SK-N-SH (cell line): ENCODE data around the gene AGAP1. TPM values are rescaled to one million over a fixed set of nuclear protein-coding genes. Genes with fewer than 3 reads are reported as not detected.

Source experiments
- CTCF ChIA-PET: fragments of 300-600, 350-600 bp; formaldehyde crosslinking; extraction: SDS; loops from one replicate; lab custom pipeline; 2021; lab: Yijun Ruan, JAX
- POLR2A ChIA-PET: fragments of 350-600 bp; sonication (Branson Sonifier 250); formaldehyde crosslinking; extraction: SDS; loops from one replicate; lab custom pipeline; 2020; ENCODE audit warnings: antibody characterized with exemption, inconsistent platforms; lab: Yijun Ruan, JAX
- DNase-seq: peaks from one replicate; pipeline ENCODE4 v3.0.0; 2012
- H2AFZ ChIP-seq: fragments of 200-600 bp; sonication (generic); 2 replicates; pipeline ENCODE4 v1.8.1; 2016; ENCODE audit warnings: antibody characterized with exemption, mild to moderate bottlenecking, low read depth
- H3F3A ChIP-seq: fragments of 200-600 bp; sonication (generic); replicated peaks from 2 replicates; pipeline ENCODE3; 2016; ENCODE audit warnings: antibody characterized with exemption, mild to moderate bottlenecking; ENCODE audit not compliant: insufficient read depth
- H3K27ac ChIP-seq, 2 experiments: fragments of 200-500 bp in 1 of 2; fragments of 200-600 bp in 1 of 2; sonication (Bioruptor generic) in 1 of 2; sonication (generic), shearing (Covaris generic) in 1 of 2; 2 replicates each; pipeline versions ENCODE4 v1.5.1 to v1.6.1; 2014 to 2016; ENCODE audit warnings: low read depth in 2 of 2, inconsistent platforms in 1 of 2, low read length in 1 of 2, mild to moderate bottlenecking in 1 of 2, mixed read lengths in 1 of 2
- H3K27me3 ChIP-seq: fragments of 200-600 bp; sonication (generic), shearing (Covaris generic); 2 replicates; pipeline ENCODE4 v1.6.1; 2016; ENCODE audit warnings: mixed run types; ENCODE audit not compliant: insufficient read depth
- H3K36me3 ChIP-seq, 2 experiments: fragments of 200-500 bp in 1 of 2; fragments of 200-600 bp in 1 of 2; sonication (Bioruptor generic) in 1 of 2; sonication (generic) in 1 of 2; replicated peaks in 1 of 2; 2 replicates each; pipeline versions ENCODE3 to v1.5.1; 2014 to 2016; ENCODE audit warnings: low read length in 1 of 2, mild to moderate bottlenecking in 1 of 2; ENCODE audit not compliant: insufficient read depth in 2 of 2, control insufficient read depth in 1 of 2
- H3K4me1 ChIP-seq, 2 experiments: fragments of 200-500 bp in 1 of 2; fragments of 200-600 bp in 1 of 2; sonication (Bioruptor generic) in 1 of 2; sonication (generic), shearing (Covaris generic) in 1 of 2; 2 replicates each; pipeline versions ENCODE4 v1.5.1 to v1.6.1; 2014 to 2016; ENCODE audit warnings: low read depth in 1 of 2, low read length in 1 of 2, mixed run types in 1 of 2; ENCODE audit not compliant: insufficient read depth in 2 of 2, control insufficient read depth in 1 of 2
- H3K4me2 ChIP-seq: fragments of 200-600 bp; sonication (generic), shearing (Covaris generic); 2 replicates; pipeline ENCODE4 v1.6.1; 2017; ENCODE audit warnings: mixed run types
- H3K4me3 ChIP-seq, 2 experiments: fragments of 200-500 bp in 1 of 2; fragments of 200-600 bp in 1 of 2; sonication (Bioruptor generic) in 1 of 2; sonication (generic), shearing (Covaris generic) in 1 of 2; 2 replicates each; pipeline versions ENCODE4 v1.5.1 to v1.8.1; 2014 to 2016; ENCODE audit warnings: low read depth in 2 of 2, inconsistent platforms in 1 of 2, low read length in 1 of 2, mild to moderate bottlenecking in 1 of 2, mixed read lengths in 1 of 2, moderate library complexity in 1 of 2
- H3K79me2 ChIP-seq: fragments of 200-600 bp; sonication (generic); 2 replicates; pipeline ENCODE4 v1.8.1; 2017; ENCODE audit warnings: mild to moderate bottlenecking; ENCODE audit not compliant: insufficient read depth
- H3K9ac ChIP-seq: fragments of 200-600 bp; sonication (generic); 2 replicates; pipeline ENCODE4 v1.6.1; 2017; ENCODE audit warnings: mixed run types
- H3K9me2 ChIP-seq: fragments of 200-600 bp; sonication (generic); 2 replicates; pipeline ENCODE4 v1.6.1; 2017; ENCODE audit warnings: mixed run types
- H3K9me3 ChIP-seq: fragments of 200-600 bp; sonication (generic); 2 replicates; pipeline ENCODE4 v1.6.1; 2017; ENCODE audit warnings: mixed run types, mild to moderate bottlenecking, moderate library complexity
- H4K20me1 ChIP-seq: fragments of 200-600 bp; sonication (generic); 2 replicates; pipeline ENCODE4 v1.6.1; 2017; ENCODE audit warnings: mild to moderate bottlenecking, mixed run types; ENCODE audit not compliant: insufficient read depth
- GABPA ChIP-seq: IDR thresholded peaks from 2 replicates; pipeline ENCODE4 v1.4.0; 2012; ENCODE audit warnings: low read depth, mild to moderate bottlenecking
- JUND ChIP-seq: IDR thresholded peaks from 2 replicates; pipeline ENCODE4 v1.4.0; 2012
- MEF2A ChIP-seq: IDR thresholded peaks from 2 replicates; pipeline ENCODE4 v1.4.0; 2012; ENCODE audit warnings: low read depth, borderline replicate concordance
- MXI1 ChIP-seq: IDR thresholded peaks from 2 replicates; pipeline ENCODE4 v1.6.1; 2012; ENCODE audit warnings: mild to moderate bottlenecking, low read depth, low read length, improper control_type of control experiment
- NFIC ChIP-seq: IDR thresholded peaks from 2 replicates; pipeline ENCODE4 v1.4.0; 2012; ENCODE audit warnings: borderline replicate concordance
- RCOR1 ChIP-seq: fragments of 150-350 bp; IDR thresholded peaks from 2 replicates; pipeline ENCODE4 v1.6.1; 2017; ENCODE audit warnings: antibody characterized with exemption, low read length
- REST ChIP-seq: IDR thresholded peaks from 2 replicates; pipeline ENCODE4 v1.6.1; 2012; ENCODE audit warnings: mild to moderate bottlenecking, low read depth, low read length, moderate library complexity
- RFX5 ChIP-seq: IDR thresholded peaks from 2 replicates; pipeline ENCODE4 v1.6.1; 2012; ENCODE audit warnings: mild to moderate bottlenecking, improper control_type of control experiment, low read length
- RXRA ChIP-seq: IDR thresholded peaks from 2 replicates; pipeline ENCODE4 v1.4.0; 2012; ENCODE audit warnings: low read depth, mild to moderate bottlenecking, borderline replicate concordance
- SMC3 ChIP-seq: IDR thresholded peaks from 2 replicates; pipeline ENCODE4 v1.6.1; 2012; ENCODE audit warnings: low read depth, low read length, improper control_type of control experiment
- TAF1 ChIP-seq: IDR thresholded peaks from 2 replicates; pipeline ENCODE4 v1.6.1; 2012; ENCODE audit warnings: low read depth, mild to moderate bottlenecking, low read length, moderate library complexity, borderline replicate concordance
- YY1 ChIP-seq: IDR thresholded peaks from 2 replicates; pipeline ENCODE4 v1.4.0; 2012; ENCODE audit warnings: low read depth, mild to moderate bottlenecking
- WGBS: methylation state at CpG from one replicate; pipeline ENCODE4 v1.1.6; 2017; ENCODE audit warnings: low lambda C conversion rate; 5-methylcytosine and 5-hydroxymethylcytosine counted together
- polyA plus RNA-seq, 3 experiments: library from polyadenylated mRNA; depleted of rRNA; stranded (reverse); fragments of >200 nt; gene quantifications; 2 replicates each; pipeline ENCODE4 v1.2.3, GENCODE V29; 2012
- TF ChIP-seq, protein P1 (sequence below): IDR thresholded peaks from 2 replicates; pipeline ENCODE4 v1.4.0; 2012; ENCODE audit warnings: low read depth, borderline replicate concordance
- TF ChIP-seq, protein P2 (sequence below): IDR thresholded peaks from 2 replicates; pipeline ENCODE4; 2012

The AGAP1 gene
- polyA plus RNA-seq, 1 of the 3 experiments (the other 2 are of a cell fraction), result 8.8 TPM

DNA sequence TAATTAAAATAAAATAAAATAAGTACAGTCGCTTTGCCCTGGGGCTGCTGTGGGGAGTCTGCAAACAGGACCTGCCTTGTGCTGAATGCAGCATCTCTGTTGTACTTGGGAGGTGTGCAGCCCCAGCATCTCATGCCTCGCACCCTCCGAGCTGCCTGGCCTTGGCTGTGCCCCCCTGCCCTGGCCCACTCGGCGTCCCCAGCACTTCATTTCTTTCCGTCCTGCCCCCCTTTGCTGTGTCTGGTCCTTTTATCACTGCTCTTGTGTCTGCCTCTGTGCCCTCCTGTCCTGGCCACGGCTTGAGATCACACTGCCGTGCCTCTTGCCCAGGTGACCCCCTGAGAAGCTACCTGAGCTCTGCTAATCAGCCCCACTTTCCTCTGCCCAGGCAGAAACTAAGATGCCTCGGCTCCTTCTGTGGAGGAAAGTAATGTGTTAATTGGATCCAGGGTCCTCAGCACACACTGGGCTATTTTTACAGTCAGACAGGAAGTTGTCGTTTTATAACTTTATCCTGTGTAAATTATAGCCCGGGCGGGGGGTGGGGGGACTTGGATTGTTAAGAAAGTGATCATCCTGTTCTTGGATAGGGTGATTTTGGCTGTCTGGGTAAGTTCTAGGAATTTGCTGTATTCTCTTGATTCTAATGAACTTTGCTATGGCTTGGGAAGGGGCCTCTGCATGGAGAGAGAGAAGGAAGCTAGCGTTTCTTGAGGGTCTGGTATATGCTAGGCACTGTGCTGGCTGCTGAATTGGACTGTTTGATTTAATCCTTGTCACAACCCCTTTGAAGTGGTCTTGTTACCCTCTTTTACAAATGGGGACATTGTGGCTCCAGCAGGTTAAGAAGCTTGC is 69.4 kb downstream of the AGAP1 start:
- Histone ChIP-seq H4K20me1 (peaks cover 54% of the 10 kb centered on the region), H3F3A (no peaks in the 10 kb centered on the region), H3K4me2 (no peak overlapping the region), H3K4me1 (peaks cover 12 to 16% of the 10 kb centered on the region in 2 experiments; a peak in 2 of 4 replicates), H3K9me2 (no peaks in the 10 kb centered on the region), H3K9me3 (no peaks in the 10 kb centered on the region), H3K4me3 (no peak overlapping the region), H3K27ac (no peak overlapping the region), H3K9ac (no peak overlapping the region), H3K36me3 (no peaks in the 10 kb centered on the region), H2AFZ (no peak overlapping the region), H3K27me3 (no peaks in the 10 kb centered on the region), H3K79me2 (peaks cover 38% of the 10 kb centered on the region)
- 82% methylated on average over 13 of the region's 13 CpGs for WGBS
- TF ChIP-seq YY1 (no peak), RCOR1 (no peak), TAF1 (no peak), JUND (no peak), MEF2A (no peak), NFIC (no peak), SMC3 (no peak), RXRA (no peak), RFX5 (no peak), GABPA (no peak), REST (no peak), MXI1 (no peak)
- TF ChIP-seq, protein P1, sequence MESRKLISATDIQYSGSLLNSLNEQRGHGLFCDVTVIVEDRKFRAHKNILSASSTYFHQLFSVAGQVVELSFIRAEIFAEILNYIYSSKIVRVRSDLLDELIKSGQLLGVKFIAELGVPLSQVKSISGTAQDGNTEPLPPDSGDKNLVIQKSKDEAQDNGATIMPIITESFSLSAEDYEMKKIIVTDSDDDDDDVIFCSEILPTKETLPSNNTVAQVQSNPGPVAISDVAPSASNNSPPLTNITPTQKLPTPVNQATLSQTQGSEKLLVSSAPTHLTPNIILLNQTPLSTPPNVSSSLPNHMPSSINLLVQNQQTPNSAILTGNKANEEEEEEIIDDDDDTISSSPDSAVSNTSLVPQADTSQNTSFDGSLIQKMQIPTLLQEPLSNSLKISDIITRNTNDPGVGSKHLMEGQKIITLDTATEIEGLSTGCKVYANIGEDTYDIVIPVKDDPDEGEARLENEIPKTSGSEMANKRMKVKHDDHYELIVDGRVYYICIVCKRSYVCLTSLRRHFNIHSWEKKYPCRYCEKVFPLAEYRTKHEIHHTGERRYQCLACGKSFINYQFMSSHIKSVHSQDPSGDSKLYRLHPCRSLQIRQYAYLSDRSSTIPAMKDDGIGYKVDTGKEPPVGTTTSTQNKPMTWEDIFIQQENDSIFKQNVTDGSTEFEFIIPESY, result no peak
- TF ChIP-seq, protein P2, sequence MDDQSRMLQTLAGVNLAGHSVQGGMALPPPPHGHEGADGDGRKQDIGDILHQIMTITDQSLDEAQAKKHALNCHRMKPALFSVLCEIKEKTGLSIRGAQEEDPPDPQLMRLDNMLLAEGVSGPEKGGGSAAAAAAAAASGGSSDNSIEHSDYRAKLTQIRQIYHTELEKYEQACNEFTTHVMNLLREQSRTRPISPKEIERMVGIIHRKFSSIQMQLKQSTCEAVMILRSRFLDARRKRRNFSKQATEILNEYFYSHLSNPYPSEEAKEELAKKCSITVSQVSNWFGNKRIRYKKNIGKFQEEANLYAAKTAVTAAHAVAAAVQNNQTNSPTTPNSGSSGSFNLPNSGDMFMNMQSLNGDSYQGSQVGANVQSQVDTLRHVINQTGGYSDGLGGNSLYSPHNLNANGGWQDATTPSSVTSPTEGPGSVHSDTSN, result no peak
- CTCF ChIA-PET, result interaction anchor here (0.7 to 3.0 kb wide), 7 partner anchors 11 to 58 kb away, joined by 3 to 9 read pairs (median 4); no protein-coding TSS in a partner anchor
- POLR2A ChIA-PET, result interaction anchor here (1.7 kb wide), 1 partner anchor 10 kb away, joined by 5 read pairs; no protein-coding TSS in a partner anchor
- DNase-seq, result peak; percentile 53
